Stimulated activated CD4-positive, alpha-beta T cell treated with anti-CD3 and anti-CD28 coated beads, Interleukin-15, amount 100 ng/mL, for 1 hour (primary cell): Measurements from ENCODE around the gene GDPD5.

Source experiments
- DNase-seq, 2 donors: peaks; one replicate each; pipeline ENCODE4 v3.0.0-alpha.2; 2020; ENCODE audit warnings: low read depth in 1 of 2, low spot score in 1 of 2

The GDPD5 gene

DNA sequence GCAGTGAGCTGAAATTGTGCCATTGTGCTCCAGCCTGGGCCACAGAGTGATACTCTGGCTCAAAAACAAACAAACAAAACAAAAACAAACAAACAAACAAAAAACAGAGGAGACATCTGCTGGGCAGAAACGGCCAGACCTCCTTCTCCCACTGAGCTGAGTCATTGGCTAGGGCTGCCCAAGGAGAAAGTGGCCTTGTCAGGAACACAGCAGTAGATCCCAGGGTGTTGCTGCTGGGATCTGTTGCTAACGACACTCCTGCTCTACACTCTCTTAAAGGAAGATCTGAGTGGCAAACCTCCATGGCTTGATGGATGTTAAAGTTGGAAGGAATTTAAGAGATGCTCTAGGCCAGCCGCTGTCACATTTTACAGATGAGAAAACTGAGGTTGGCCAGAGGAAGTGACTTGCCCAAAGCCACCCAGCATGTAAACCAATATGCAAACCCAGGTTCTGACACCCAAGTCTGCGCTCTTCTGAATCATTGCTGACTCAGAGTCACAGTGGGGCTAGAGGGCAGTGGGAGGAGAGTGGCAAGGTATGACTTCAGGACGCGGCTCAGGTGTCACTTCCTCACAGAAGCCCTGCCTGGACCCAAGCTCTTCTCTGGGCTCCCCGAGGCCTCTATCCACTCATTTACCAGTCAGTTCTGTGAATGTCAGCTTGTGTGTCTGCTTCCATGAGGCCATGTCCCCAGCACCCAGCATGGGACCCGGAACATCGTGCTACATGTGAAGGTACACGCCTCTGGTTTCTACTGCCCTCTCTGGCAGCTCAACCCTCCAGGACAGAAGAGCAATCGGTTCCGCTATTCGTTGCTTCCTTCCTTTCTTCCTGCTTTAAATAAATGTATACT is 11.3 kb upstream of the GDPD5 start:
- DNase-seq: no peak

DNA sequence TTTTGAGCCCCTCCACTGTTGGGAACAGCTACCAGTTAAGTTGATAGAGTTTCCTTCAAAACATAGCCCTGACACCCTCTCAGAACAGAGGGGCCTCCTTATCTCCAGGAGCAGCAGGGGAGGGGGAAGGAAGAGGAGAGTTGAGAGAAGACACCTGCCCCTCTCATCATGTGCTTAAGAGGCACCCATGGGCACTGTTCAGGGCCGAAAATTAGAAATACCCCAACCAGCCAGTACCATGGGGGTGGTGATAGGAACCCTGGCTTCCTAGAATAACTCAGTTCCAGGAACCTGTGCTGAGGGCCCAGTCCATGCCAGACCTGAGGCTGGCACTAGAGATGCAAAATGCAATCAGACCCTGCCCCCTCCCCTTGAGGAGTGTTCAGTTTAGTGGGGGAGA is 9.3 kb upstream of the GDPD5 start:
- DNase-seq: no peak

DNA sequence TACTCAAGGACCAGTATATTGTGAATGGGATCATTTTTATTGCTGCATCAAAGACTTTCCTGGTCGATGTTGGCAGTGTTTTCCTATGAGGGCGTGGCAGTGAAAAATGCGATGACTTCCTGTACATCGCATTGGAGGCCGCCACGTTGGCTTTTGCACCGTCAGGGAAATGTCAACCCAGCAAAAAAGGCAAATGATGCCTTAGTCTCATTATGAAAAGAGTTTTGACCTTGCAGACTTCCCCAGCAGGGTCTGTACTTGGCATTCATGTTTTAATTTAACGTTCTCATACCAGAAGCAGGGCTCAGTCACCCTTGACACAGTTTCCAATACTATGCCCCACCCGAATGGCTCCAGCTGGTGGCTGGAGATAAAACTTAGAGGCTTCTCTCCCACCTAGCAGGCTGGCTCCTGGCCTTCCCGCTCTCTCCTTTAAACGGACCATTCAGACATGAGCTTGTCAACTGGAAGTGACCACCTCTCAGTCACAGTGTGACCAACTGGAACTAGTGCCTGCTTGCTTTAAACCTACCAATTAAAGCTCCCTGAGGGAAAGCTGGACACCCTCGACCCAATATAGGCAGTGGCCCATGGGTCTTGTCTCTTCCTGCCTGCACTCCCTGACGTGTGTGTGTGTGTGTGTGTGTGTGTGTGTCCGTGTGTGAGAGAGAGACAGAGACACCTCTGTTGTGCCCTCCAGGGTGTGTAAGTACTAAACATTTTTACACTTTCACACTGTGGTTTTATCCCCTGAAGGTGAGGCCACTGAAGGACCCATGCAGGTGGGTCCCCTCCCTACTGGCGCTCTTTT is 8.7 kb upstream of the GDPD5 start:
- DNase-seq: no peak

DNA sequence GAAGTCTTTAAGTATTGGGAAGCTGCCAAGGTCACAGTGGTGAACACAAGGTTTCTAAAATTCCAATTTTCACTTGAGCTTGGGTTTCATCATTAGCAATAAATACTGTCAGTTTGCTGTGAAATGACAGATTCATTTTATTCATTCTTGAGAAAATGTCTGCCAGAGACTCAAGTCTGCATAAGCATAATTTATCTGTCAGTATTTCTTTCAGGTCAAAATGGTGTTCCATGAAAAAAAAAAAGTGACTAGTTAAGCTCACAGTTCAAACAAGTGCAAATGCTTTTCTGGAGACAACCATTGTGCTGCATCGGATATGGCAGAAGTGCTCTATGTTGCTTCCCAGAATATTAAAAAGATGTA is 8.1 kb upstream of the GDPD5 start:
- no peak for DNase-seq

DNA sequence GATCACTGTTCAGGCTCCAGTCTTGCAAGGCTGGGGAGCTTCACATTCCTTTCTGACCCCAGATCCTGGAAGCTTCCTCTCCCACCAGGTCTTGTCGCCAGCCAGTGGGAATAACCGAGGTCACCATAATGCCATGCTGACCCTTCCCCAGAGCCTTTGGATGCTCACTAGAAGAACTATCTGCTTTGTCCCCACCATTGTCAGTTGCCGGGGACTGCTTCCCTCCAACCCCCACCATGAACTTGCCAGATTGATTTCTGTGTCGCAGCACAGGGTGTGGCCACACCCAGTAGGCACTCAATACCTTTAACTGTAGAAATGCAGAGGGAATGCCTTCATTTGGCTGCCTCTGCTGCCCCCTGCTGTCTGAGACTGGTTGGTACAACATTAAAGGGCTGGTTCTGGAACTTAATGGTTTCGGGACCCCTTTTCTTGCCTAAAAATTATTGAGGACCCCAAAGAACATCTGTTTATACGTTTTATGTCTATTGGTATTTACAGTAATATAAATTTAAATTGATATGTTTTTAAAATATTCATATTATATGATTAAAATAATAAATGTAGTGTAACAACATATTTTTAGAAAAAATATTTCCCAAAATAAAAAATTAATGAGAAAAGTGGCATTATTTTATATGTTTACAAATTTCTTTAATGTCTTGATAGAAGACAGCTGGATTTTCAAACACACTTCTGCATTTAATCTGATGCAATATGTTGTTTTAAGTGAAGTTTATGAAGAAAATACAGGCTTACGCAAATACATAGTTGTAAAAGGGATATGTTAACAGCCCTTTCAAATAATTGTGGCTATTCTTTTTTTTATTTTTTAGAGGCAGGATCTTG is 6.7 kb upstream of the GDPD5 start:
- DNase-seq: peak; percentile 60 to 67

DNA sequence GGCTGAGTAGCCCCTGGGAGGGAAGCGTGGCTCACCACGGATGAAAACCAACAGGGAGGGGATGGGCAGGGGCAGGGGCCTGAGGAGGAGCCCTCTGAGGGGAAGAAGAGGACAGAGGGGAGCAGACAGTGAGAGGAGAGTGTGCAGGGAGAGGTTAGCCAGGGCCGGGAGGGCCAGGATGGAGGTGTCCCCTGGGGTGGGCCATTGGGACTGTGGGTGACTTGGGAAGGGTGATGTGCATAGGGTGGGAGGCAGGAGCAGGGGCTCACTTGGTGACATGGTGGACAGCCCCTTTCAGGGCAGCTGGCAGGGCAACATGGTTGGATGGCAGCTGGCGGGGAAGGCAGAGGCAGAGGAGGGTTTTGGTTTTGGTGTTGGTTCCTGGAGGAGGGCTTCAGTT is 5.6 kb upstream of the GDPD5 start:
- DNase-seq: no peak

DNA sequence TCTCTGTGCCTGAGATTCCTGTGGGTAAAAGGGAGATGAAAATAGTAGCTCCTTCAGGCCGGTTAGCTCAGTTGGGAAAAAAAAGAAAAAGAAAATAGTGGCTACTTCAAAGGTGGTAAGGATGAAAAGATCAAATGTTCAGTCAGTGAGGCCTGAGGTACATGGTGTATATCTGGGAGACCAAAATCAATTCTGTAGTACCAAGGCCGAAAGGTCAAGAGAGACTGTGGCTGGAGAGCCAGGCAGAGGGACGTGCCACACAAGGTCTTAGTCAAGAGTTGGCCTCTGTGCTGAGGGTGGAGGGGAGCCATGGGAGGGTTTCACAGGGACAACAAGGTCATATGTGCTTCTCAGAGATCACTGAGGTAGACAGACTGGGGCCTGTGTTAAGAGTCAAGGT is 4.8 kb upstream of the GDPD5 start:
- no peak for DNase-seq

DNA sequence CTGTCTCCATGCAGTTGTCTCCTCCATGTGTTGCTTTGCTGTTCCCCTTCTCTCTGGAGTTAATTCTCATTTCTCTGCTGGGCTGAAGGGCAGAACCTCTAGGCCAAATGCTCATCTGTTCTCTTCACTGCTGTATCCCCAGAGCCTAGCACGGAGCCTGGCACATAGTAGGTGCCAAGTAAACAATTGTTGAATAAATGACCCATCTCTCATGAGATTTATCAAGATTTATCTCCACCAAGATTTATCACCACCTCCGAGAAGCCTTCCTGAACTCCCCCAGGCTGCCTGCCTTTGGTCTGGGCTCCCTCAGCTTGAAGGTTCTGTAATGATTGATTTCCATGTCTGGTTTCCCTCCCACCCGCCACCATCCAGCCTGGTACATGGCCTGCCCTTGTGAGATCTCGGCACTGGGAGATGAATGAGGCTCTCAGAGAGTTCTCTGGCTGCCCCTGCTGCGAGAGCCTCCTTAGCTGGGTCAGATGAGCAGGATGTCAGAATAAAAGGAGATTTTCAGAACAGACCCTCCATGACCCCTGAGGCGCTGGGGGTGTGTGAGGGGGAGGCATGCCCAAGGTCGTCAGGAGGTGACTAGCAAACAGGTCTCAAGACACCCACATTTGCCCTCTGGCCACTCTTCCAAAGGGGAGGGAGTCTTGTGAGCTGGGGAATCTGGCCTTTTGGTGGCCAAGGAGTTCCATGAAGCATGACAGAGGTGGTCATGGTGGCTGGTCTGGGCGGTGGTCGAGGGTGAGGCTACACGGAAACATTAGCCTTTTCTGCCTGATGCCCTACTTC is 2.4 kb upstream of the GDPD5 start:
- no peak for DNase-seq

DNA sequence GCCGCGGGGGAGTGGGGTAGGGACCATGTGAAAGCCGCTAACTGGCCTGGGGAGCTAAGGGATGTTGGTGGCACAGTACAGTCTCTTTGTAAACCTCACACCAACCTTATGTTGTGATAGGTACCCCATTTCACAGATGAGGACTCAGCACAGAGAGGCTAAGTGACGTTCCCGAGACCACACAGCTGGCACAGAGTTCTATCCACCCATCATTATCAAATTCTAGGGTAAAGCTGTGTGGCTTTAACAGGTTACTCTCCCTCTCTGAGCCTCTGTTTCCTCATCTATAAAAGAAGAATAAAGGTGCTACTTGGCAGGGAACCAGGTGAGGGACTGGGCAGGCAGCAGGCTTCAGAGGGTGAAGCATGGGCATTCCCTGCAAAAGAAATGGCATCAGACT is 1.4 kb upstream of the GDPD5 start:
- DNase-seq: no peak

DNA sequence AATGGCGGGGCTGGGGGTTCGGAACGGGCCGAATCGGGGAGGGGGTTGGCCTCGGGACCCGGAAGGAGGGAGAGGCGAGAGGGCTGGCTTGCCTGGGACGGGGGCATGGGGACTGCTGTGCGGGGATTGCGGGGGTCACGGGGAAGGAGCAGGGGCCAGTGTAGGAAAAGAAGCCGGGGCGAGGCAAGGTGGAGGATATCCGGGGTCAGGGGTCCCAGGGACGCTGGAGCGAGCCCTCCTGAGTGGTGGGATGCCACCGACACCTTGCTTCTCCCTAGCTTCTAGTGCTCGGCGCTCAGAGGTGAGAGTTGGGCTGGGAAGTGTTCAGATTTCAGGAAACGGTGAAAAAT is 426 bp upstream of the GDPD5 start:
- DNase-seq: no peak

DNA sequence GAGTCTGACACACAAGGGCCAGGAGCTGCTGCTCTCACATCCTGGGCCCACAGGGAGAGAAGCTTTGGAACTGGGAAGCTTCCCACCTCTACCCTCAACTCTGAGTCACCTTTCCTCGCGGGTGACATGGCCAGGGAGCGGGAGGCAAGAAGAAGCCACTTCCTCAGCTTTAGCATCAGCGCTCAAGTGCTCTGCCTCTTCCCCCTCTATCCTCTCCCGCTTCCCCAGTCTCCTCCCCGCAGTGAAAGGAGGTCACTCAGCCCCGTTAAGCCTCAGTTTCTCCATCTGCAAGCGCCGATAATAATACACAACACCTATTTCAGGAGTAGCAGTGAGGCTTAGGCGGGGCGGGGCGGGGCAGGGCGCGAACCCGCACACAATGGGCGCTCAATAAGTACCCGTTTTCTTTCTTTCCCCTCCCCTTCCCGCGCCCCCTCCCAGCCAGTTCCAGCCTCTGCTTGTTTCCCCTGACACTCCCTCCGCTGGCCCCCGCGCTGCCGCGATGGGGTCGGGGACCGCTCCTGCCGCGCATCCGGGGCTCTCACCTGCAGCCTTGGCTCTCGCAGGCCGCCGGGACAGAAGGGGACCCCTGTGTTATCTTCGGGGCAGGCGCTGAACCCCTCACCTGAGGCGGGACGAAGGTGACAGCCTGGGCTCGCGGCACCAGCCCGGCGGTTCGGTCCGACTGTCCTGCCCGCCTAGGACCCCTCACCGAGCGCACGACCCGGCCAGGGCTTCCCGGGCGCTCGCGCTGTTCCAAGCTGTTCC is 892 bp downstream of the GDPD5 start:
- no peak for DNase-seq

DNA sequence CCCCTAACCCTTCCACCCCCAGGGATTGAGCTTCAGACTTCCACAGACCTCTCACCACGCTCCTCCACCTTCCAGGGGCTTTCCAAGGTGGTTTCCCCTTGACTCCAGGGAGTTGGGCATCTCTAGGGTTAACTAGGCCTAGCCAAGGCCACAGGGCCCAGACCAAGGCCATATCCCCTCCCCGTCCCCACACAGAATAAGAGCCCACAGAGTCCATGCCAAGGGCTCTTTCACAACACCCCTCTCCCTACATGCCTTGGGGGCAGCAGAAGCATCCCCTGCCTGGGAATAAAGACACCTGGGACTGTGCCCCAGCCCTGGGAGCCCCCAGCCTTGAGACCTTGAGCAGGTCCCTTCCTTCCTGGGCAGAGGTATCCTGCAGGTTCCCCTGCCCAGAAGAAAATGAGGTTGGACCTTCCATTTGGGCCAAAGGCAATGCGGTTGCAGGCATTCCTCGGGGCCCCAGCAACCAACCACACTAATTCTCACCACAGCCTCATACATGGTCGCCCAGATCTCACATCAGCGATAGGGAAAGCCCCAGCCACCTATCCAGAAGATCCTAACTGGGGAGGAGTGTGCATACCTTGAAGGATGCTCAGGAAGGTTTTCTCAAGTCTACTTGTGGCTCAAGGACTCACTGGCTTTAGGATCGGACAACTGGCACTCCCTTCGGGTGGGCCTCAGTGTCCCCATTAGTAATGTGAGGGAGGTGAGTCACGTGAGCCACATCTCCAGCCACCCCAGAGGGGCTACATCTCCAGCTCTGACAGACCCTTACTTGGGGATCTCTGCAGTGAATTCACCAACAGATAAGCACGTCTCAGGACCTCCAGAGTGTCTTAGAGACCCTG is 1.7 kb downstream of the GDPD5 start:
- no peak for DNase-seq

DNA sequence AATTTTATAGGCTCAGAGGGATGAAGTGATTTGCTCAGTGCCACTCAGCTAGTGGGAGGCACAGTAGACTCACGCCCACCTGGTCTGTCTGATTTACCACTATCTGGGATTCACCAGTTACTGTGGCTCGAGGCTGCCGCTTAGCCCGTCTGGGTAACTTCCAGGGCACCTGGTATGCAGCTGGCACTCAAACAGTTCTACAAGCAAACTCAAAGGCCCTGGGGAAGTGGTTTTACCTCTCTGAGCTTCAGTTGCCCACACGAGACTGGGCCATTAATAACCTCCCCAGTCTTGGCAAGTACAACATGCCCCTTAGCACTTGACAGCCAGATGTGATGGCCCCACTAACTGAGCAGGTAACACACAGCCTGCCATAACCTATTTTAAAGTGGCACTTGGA is 2.6 kb downstream of the GDPD5 start:
- no peak for DNase-seq

DNA sequence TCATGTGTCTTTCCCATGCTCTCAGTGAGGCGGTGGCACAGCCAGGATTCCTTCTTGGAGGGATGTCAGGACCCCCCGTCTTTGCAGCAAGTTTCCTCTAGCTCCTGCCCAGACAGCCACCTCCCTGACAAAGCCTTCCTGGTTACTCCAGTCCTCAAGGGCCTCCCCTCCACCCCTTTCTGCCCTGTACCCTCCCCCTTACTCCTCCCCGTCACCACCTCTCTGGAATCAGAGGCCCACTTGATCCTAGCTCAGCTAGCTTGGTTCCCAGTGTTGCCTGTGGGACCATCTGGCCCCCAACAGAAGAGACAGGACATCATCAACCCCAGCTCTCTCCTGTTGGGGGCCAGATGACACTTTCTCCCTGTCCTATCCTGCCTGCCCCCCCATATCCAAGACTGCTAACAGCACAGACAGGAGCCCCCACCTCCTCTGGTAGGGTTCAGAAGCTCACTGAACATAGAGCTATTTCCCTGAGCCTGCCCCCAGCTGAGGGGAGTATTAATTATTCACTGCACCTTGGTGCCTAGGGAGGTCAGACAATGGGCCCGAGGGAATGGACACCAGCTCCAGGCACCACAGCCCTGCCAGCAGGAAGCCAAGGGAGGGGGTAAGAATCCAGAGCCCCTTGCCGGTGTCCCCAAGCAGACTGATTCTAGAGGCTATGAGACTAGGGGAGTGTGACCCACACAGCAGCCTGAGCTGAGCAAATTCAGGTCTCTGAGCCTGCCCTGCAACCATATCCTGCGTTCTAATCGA is 3.3 kb downstream of the GDPD5 start:
- DNase-seq: no peak

DNA sequence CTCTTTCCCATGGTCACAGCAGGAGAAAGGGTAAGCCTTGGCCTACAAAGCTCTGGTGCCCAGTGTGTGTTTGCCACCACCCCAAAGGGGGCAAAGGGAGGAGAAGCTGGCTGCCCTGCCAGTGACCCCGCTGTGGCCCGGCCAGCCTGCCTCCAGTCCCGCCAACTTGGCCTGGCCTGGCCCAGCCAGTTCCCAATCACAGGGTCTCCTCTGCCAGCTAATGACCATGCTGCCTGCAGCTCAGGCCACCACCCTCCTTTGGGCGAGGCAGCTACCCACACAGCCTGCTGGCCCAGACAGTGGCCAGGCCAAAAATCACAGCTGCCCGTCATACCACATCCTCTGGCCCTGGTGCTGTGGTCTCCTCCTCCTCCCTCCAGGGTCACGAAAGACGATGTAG is 5.1 kb downstream of the GDPD5 start:
- DNase-seq: no peak

DNA sequence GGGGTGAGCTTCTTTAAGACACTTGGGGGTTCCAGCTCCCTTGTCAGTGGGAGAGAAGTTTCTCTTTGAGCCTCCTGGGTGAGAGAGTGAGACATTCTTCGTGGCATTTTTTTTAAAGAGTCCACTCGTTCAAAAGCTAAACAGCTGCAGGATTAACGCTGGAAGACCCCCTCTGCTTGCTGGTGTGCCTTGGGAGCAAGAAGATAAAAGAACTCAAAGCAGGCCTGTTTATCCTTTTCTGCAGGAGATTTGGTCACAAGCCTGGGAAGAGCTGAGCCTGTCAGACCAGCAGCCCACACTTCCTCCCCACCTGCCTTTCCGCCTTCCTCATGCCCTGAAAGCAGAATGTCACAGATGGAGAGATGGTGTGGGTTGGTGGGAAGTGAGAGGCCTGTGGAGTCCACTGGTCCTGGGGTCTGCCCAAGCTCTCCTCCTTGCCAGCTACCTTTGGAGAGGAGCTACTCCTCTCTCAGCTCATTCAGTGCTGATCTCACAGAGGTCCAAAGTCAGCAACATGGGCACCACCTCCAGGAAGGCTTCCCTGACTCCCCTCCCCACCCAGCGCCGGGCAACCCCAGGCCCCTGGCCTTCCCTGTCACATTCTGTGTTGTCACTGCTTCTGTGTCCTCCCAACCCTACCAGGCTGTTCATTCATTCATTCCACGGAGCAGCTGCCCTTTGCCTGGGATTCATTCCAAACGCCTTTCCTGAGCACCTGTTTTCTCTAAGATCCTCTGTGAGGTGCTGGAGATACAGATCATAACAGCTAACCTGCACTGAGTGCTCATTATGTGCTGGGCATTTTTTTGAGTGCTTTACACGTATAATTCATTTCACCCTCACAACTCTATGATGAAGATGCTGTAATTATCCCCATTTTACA is 6.7 kb downstream of the GDPD5 start:
- no peak for DNase-seq

DNA sequence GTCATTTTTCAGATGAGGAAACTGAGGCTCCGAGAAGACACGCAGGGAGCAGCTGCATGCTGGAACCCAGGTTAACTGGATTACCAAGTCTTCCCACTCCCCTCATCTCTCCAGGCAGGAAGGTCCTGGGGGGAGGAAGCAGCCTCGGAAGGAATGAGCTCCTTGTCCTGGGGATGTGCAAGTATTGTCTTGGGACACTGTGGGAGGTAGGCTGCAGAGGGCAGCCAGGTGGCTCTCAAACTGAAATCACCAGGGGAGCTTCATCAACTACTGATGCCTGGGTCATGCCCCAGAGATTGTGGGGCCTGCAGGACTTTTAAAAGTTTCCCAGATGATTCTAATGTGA is 7.6 kb downstream of the GDPD5 start:
- DNase-seq: no peak

DNA sequence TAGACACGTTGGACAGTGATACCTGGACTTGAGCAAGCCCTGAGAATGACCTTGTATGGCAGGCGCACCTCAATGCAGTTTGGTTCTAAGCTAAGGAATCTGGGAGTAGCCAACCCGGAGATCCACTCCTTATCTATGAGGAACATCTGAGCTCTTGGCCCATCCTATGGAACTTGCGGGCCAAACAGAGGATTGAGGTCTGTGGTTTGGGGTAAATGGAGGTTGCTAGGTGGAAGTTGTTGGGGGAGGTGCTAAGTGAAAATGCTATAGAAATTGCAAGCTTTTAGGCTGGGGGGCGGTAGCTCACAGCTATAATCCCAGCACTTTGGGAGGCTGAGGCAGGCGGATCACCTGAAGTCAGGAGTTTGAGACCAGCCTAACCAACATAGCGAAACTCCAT is 8.9 kb downstream of the GDPD5 start:
- no peak for DNase-seq
